Choroid plexus epithelial cell (primary cell): Measurements from ENCODE around the gene PTPRK.
A peak's percentile ranks its signal among the peaks of the same experiment; 100 is the strongest.

ENCODE experiments used
- DNase-seq: peaks from one replicate; pipeline ENCODE4 v3.0.0-alpha.2; 2010; ENCODE audit warnings: low read depth
- H3K4me3 ChIP-seq: 2 replicates; pipeline ENCODE4 v1.5.1; 2011; ENCODE audit warnings: low read depth, mild to moderate bottlenecking, control low read depth, low read length, moderate library complexity
- TF ChIP-seq, protein P1 (sequence below): conservative IDR thresholded peaks from 2 replicates; pipeline ENCODE4 v1.5.1; 2011; ENCODE audit warnings: low read depth, mild to moderate bottlenecking, control low read depth, inconsistent platforms, low read length, moderate library complexity

PTPRK gene

DNA sequence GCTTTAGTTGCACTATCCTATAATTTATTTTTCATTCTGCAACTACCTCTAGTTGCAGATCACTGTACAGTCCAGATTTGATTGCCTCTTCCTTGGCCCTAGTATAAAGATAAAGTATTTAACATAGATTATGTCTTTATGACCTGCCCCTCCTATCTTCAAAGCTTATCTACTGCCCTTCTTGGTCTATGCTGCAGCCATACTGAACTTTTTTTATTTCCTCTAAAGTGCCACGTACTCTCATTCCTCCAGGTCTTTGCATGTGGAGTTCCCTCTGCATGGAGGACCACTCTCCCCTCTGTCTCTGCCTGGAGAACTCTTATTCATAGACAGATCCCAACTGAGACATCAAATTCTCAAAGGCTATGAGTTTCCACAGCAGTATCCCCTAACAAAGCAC is 168.0 kb downstream of the PTPRK start:
- TF ChIP-seq, protein P1, sequence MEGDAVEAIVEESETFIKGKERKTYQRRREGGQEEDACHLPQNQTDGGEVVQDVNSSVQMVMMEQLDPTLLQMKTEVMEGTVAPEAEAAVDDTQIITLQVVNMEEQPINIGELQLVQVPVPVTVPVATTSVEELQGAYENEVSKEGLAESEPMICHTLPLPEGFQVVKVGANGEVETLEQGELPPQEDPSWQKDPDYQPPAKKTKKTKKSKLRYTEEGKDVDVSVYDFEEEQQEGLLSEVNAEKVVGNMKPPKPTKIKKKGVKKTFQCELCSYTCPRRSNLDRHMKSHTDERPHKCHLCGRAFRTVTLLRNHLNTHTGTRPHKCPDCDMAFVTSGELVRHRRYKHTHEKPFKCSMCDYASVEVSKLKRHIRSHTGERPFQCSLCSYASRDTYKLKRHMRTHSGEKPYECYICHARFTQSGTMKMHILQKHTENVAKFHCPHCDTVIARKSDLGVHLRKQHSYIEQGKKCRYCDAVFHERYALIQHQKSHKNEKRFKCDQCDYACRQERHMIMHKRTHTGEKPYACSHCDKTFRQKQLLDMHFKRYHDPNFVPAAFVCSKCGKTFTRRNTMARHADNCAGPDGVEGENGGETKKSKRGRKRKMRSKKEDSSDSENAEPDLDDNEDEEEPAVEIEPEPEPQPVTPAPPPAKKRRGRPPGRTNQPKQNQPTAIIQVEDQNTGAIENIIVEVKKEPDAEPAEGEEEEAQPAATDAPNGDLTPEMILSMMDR = no peak
- no peak for DNase-seq
- no peak overlapping the region for H3K4me3 ChIP-seq

DNA sequence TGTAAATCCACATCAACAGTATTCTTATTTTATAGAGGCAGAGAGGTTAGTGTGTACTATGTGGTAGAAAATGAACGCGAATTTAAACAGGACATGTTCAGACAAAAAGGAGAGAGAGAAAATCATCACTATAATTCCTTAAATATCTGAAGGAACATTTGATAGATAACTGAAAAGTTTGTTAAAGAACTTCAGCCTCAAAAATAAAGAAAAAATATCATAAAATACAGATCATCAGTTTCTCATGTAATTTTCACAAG is 169.2 kb downstream of the PTPRK start:
- DNase-seq = no peak
- no peak overlapping the region for H3K4me3 ChIP-seq
- TF ChIP-seq, protein P1 = no peak

DNA sequence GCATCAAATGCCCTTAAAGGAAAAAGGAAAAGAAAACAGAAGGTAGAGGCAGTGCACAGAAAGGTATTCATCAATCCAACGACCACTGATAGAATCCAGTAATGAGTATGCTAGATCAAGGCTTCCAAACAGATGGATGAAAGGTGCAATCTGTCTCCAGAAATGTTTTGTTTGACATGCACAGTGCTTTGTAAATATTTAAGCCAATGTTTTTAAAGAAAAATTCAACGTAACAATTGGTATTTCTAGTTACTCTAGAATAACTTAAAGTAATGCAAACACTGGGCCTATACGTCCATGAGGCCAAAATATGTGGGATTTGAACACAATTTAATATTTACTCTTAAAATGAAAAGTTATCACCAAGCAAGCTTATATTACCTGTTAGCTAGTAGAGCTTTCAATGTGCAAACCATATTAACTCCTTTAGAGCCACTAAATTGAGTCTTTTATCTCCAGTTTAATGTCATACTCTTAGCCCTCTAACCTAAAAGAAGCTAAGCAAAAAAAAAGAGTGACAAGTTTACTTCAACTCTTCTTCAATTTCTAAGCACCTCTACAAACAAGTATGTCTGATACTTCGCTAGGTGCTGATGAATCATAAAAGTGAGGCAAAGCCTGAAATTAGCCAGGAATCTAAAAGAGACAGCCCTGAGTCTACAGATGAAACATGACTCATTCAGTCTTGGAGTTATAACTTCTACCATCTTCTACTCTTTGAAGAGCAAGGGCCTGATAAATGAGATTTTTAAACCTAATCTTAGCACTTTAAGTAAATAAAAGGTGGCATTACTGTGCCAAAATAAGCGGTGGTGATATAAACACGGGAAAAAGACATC is 169.8 kb downstream of the PTPRK start:
- no peak overlapping the region for H3K4me3 ChIP-seq
- TF ChIP-seq, protein P1 = no peak
- DNase-seq = peak; percentile 55

DNA sequence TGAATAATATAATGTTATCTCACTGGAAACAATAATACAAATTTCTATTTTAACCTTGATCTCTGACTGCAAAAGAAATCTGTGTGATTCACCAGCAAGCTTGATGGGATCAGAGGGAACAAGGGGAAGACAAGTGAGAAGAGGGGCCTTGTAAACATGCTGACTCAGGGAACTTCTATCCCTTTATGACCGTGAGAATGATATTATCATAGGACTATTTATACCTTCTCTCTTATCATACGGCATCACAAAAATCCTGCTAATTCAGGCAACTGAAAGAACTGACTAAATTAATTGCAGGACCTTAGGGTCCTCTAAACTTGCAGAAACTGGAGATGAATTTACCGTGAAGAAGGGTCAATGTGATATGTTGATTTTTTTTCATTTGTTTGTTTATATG is 173.3 kb downstream of the PTPRK start:
- TF ChIP-seq, protein P1 = no peak
- no peak for DNase-seq
- no peak overlapping the region for H3K4me3 ChIP-seq

DNA sequence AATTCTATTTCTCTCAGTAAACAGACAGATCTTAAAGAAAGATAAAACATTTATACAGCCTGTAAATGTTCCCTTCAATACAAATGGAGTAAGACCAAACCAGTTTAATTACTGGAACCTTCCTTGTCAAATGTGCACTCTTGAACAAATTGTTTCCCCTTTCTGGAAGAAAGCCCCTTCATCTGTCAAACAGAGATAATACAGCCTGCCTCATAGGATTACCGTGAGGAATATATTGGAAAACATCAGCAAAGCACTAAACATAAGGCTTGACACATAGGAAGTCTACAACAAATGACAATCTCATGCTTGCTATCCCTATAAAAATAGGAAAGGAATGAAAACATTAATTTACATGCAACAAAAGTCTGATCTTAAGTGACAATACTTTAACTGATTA is 173.8 kb downstream of the PTPRK start:
- TF ChIP-seq, protein P1 = no peak
- DNase-seq = no peak
- no peak overlapping the region for H3K4me3 ChIP-seq

DNA sequence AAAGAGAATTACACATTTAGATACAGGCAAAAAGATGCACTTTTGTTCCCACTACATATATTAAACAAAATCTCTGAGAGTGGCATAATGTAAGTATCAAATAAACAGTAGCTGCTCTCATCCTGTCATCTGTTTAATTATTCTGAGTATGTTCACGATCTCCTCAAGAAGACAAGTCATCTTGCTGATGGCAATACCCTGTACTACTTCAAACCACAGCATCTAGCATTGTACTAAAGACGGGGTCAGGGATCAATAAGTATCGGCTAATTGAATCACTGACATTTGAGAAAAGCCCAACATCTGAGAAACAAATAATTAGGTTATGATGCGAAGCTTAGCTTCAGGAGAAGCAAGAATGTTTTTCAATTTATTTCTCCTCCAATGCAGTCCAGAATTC is 175.1 kb downstream of the PTPRK start:
- H3K4me3 ChIP-seq = no peak overlapping the region
- no peak for DNase-seq
- TF ChIP-seq, protein P1 = no peak

DNA sequence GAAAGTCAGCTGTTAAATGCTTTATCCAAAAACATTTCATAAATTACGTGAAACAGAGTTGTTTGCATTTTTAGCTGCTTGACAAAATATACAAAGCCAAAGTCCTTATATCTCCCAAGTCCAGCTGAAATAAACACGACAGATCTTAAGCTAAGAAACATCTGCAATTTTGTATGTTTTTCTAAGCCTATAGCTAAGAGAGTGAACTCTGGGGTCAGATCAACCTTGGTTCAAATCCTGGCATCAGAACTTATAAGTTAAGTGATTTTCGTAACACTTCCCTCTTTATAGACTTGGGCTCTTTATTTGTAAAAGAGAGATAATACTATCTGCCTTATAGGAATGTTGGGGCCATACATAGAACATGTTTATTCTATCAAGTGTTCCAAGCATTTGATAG is 176.7 kb downstream of the PTPRK start:
- no peak overlapping the region for H3K4me3 ChIP-seq
- no peak for DNase-seq
- TF ChIP-seq, protein P1 = no peak
